SK-N-SH (cell line): Measurements from ENCODE around the gene GGT7. TPM values are rescaled to one million over a fixed set of nuclear protein-coding genes. Genes with fewer than 3 reads are reported as not detected.

ENCODE experiments used
- CTCF ChIA-PET: fragments of 300-600, 350-600 bp; formaldehyde crosslinking; extraction: SDS; loops from one replicate; lab custom pipeline; 2021; lab: Yijun Ruan, JAX
- POLR2A ChIA-PET: fragments of 350-600 bp; sonication (Branson Sonifier 250); formaldehyde crosslinking; extraction: SDS; loops from one replicate; lab custom pipeline; 2020; ENCODE audit warnings: antibody characterized with exemption, inconsistent platforms; lab: Yijun Ruan, JAX
- DNase-seq: peaks from one replicate; pipeline ENCODE4 v3.0.0; 2012
- H2AFZ ChIP-seq: fragments of 200-600 bp; sonication (generic); 2 replicates; pipeline ENCODE4 v1.8.1; 2016; ENCODE audit warnings: antibody characterized with exemption, mild to moderate bottlenecking, low read depth
- H3F3A ChIP-seq: fragments of 200-600 bp; sonication (generic); replicated peaks from 2 replicates; pipeline ENCODE3; 2016; ENCODE audit warnings: antibody characterized with exemption, mild to moderate bottlenecking; ENCODE audit not compliant: insufficient read depth
- H3K27ac ChIP-seq, 2 experiments: fragments of 200-500 bp in 1 of 2; fragments of 200-600 bp in 1 of 2; sonication (Bioruptor generic) in 1 of 2; sonication (generic), shearing (Covaris generic) in 1 of 2; 2 replicates each; pipeline versions ENCODE4 v1.5.1 to v1.6.1; 2014 to 2016; ENCODE audit warnings: low read depth in 2 of 2, inconsistent platforms in 1 of 2, low read length in 1 of 2, mild to moderate bottlenecking in 1 of 2, mixed read lengths in 1 of 2
- H3K27me3 ChIP-seq: fragments of 200-600 bp; sonication (generic), shearing (Covaris generic); 2 replicates; pipeline ENCODE4 v1.6.1; 2016; ENCODE audit warnings: mixed run types; ENCODE audit not compliant: insufficient read depth
- H3K36me3 ChIP-seq, 2 experiments: fragments of 200-500 bp in 1 of 2; fragments of 200-600 bp in 1 of 2; sonication (Bioruptor generic) in 1 of 2; sonication (generic) in 1 of 2; replicated peaks in 1 of 2; 2 replicates each; pipeline versions ENCODE3 to v1.5.1; 2014 to 2016; ENCODE audit warnings: low read length in 1 of 2, mild to moderate bottlenecking in 1 of 2; ENCODE audit not compliant: insufficient read depth in 2 of 2, control insufficient read depth in 1 of 2
- H3K4me1 ChIP-seq, 2 experiments: fragments of 200-500 bp in 1 of 2; fragments of 200-600 bp in 1 of 2; sonication (Bioruptor generic) in 1 of 2; sonication (generic), shearing (Covaris generic) in 1 of 2; 2 replicates each; pipeline versions ENCODE4 v1.5.1 to v1.6.1; 2014 to 2016; ENCODE audit warnings: low read depth in 1 of 2, low read length in 1 of 2, mixed run types in 1 of 2; ENCODE audit not compliant: insufficient read depth in 2 of 2, control insufficient read depth in 1 of 2
- H3K4me2 ChIP-seq: fragments of 200-600 bp; sonication (generic), shearing (Covaris generic); 2 replicates; pipeline ENCODE4 v1.6.1; 2017; ENCODE audit warnings: mixed run types
- H3K4me3 ChIP-seq, 2 experiments: fragments of 200-500 bp in 1 of 2; fragments of 200-600 bp in 1 of 2; sonication (Bioruptor generic) in 1 of 2; sonication (generic), shearing (Covaris generic) in 1 of 2; 2 replicates each; pipeline versions ENCODE4 v1.5.1 to v1.8.1; 2014 to 2016; ENCODE audit warnings: low read depth in 2 of 2, inconsistent platforms in 1 of 2, low read length in 1 of 2, mild to moderate bottlenecking in 1 of 2, mixed read lengths in 1 of 2, moderate library complexity in 1 of 2
- H3K79me2 ChIP-seq: fragments of 200-600 bp; sonication (generic); 2 replicates; pipeline ENCODE4 v1.8.1; 2017; ENCODE audit warnings: mild to moderate bottlenecking; ENCODE audit not compliant: insufficient read depth
- H3K9ac ChIP-seq: fragments of 200-600 bp; sonication (generic); 2 replicates; pipeline ENCODE4 v1.6.1; 2017; ENCODE audit warnings: mixed run types
- H3K9me2 ChIP-seq: fragments of 200-600 bp; sonication (generic); 2 replicates; pipeline ENCODE4 v1.6.1; 2017; ENCODE audit warnings: mixed run types
- H3K9me3 ChIP-seq: fragments of 200-600 bp; sonication (generic); 2 replicates; pipeline ENCODE4 v1.6.1; 2017; ENCODE audit warnings: mixed run types, mild to moderate bottlenecking, moderate library complexity
- H4K20me1 ChIP-seq: fragments of 200-600 bp; sonication (generic); 2 replicates; pipeline ENCODE4 v1.6.1; 2017; ENCODE audit warnings: mild to moderate bottlenecking, mixed run types; ENCODE audit not compliant: insufficient read depth
- CHD2 ChIP-seq: fragments of 150-350 bp; IDR thresholded peaks from 2 replicates; pipeline ENCODE4 v1.6.1; 2018; ENCODE audit warnings: low read length; ENCODE audit not compliant: partially characterized antibody
- CTCF ChIP-seq: fragments of 200-600 bp; sonication (generic); IDR thresholded peaks from 2 replicates; pipeline ENCODE4 v1.6.1; 2017; ENCODE audit warnings: antibody characterized with exemption, mild to moderate bottlenecking, moderate library complexity
- ELF1 ChIP-seq: IDR thresholded peaks from 2 replicates; pipeline ENCODE4 v1.4.0; 2012
- FOXJ3 ChIP-seq: sonication (generic); formaldehyde crosslinking; IDR thresholded peaks from 2 replicates; pipeline ENCODE4 v1.5.1; 2020; ENCODE audit warnings: mild to moderate bottlenecking, missing genetic modification reagents
- GABPA ChIP-seq: IDR thresholded peaks from 2 replicates; pipeline ENCODE4 v1.4.0; 2012; ENCODE audit warnings: low read depth, mild to moderate bottlenecking
- GATA2 ChIP-seq: sonication (generic); formaldehyde crosslinking; IDR thresholded peaks from 2 replicates; pipeline ENCODE4 v1.5.0; 2020; ENCODE audit warnings: mild to moderate bottlenecking, missing genetic modification reagents
- IRF3 ChIP-seq: fragments of 150-350 bp; IDR thresholded peaks from 2 replicates; pipeline ENCODE4 v1.6.1; 2016; ENCODE audit warnings: mild to moderate bottlenecking, low read depth, low read length
- JUND ChIP-seq: IDR thresholded peaks from 2 replicates; pipeline ENCODE4 v1.4.0; 2012
- MAX ChIP-seq: IDR thresholded peaks from 2 replicates; pipeline ENCODE4 v1.4.0; 2012; ENCODE audit warnings: low read depth
- MEF2A ChIP-seq: IDR thresholded peaks from 2 replicates; pipeline ENCODE4 v1.4.0; 2012; ENCODE audit warnings: low read depth, borderline replicate concordance
- MXI1 ChIP-seq: IDR thresholded peaks from 2 replicates; pipeline ENCODE4 v1.6.1; 2012; ENCODE audit warnings: mild to moderate bottlenecking, low read depth, low read length, improper control_type of control experiment
- NFIC ChIP-seq: IDR thresholded peaks from 2 replicates; pipeline ENCODE4 v1.4.0; 2012; ENCODE audit warnings: borderline replicate concordance
- NRF1 ChIP-seq: IDR thresholded peaks from 2 replicates; pipeline ENCODE4 v1.6.1; 2012; ENCODE audit warnings: low read depth, mild to moderate bottlenecking, low read length
- POLR2AphosphoS5 ChIP-seq: IDR thresholded peaks from 2 replicates; pipeline ENCODE4 v1.6.1; 2012; ENCODE audit warnings: low read depth, low read length
- RAD21 ChIP-seq: IDR thresholded peaks from 2 replicates; pipeline ENCODE4 v1.6.1; 2012; ENCODE audit warnings: mild to moderate bottlenecking, low read length
- RFX5 ChIP-seq: IDR thresholded peaks from 2 replicates; pipeline ENCODE4 v1.6.1; 2012; ENCODE audit warnings: mild to moderate bottlenecking, improper control_type of control experiment, low read length
- RXRA ChIP-seq: IDR thresholded peaks from 2 replicates; pipeline ENCODE4 v1.4.0; 2012; ENCODE audit warnings: low read depth, mild to moderate bottlenecking, borderline replicate concordance
- SIN3A ChIP-seq: IDR thresholded peaks from 2 replicates; pipeline ENCODE4 v1.6.1; 2012; ENCODE audit warnings: low read depth, mild to moderate bottlenecking, low read length, moderate library complexity, borderline replicate concordance
- TAF1 ChIP-seq: IDR thresholded peaks from 2 replicates; pipeline ENCODE4 v1.6.1; 2012; ENCODE audit warnings: low read depth, mild to moderate bottlenecking, low read length, moderate library complexity, borderline replicate concordance
- TEAD4 ChIP-seq: IDR thresholded peaks from 2 replicates; pipeline ENCODE4 v1.4.0; 2012; ENCODE audit warnings: mild to moderate bottlenecking, borderline replicate concordance; ENCODE audit not compliant: insufficient read depth
- USF1 ChIP-seq: IDR thresholded peaks from 2 replicates; pipeline ENCODE4 v1.4.0; 2012; ENCODE audit warnings: low read depth, borderline replicate concordance
- ZBTB33 ChIP-seq: IDR thresholded peaks from 2 replicates; pipeline ENCODE4 v1.4.0; 2012; ENCODE audit warnings: low read depth, borderline replicate concordance
- WGBS: methylation state at CpG from one replicate; pipeline ENCODE4 v1.1.6; 2017; ENCODE audit warnings: low lambda C conversion rate; 5-methylcytosine and 5-hydroxymethylcytosine counted together
- polyA plus RNA-seq, 3 experiments: library from polyadenylated mRNA; depleted of rRNA; stranded (reverse); fragments of >200 nt; gene quantifications; 2 replicates each; pipeline ENCODE4 v1.2.3, GENCODE V29; 2012

GGT7 gene
- polyA plus RNA-seq, 1 of the 3 experiments (the other 2 are of a cell fraction): 22.5 TPM

- Histone ChIP-seq H4K20me1 (no peaks in the 10 kb centered on the region), H3K4me1 (peaks cover 4 to 7% of the 10 kb centered on the region in 2 experiments; a peak in 3 of 4 replicates), H2AFZ (no peak overlapping the region), H3F3A (no peaks in the 10 kb centered on the region), H3K36me3 (no peaks in the 10 kb centered on the region), H3K27ac (no peak overlapping the region), H3K27me3 (no peaks in the 10 kb centered on the region)
- 20% methylated on average over 1 of the region's 1 CpG for WGBS
- ChIA-PET POLR2A (no interaction called here), CTCF (interaction anchor here (0.8 to 2.1 kb wide), 2 partner anchors 15 to 61 kb away, joined by 3 to 5 read pairs; no protein-coding TSS in a partner anchor)
- TF ChIP-seq TAF1 (no peak), MAX (no peak), MXI1 (no peak), RXRA (no peak), RAD21 (no peak), JUND (no peak), MEF2A (no peak), GABPA (no peak), SIN3A (no peak), IRF3 (no peak)
- TF ChIP-seq, all 33 proteins: peak for 0
- DNase-seq: no peak
- Histone ChIP-seq H3K9me2 (no peaks in the 10 kb centered on the region), H3K79me2 (no peaks in the 10 kb centered on the region), H3K9ac (no peak overlapping the region), H3K4me3 (no peak overlapping the region), H3K4me2 (no peak overlapping the region), H3K9me3 (no peaks in the 10 kb centered on the region)
Measured at GRCh38 chr20:34894723-34895122, 22.1 kb upstream of the GGT7 start.

- H3K27me3 ChIP-seq: no peaks in the 10 kb centered on the region
- no peak overlapping the region for H2AFZ ChIP-seq
- CTCF ChIA-PET: interaction anchor here (0.9 to 1.6 kb wide), 2 partner anchors 9 to 16 kb away, joined by 3 to 4 read pairs; partner anchors contain the start of gene ACSS2
- H3K4me3 ChIP-seq: no peak overlapping the region
- H3F3A ChIP-seq: no peaks in the 10 kb centered on the region
- no peak overlapping the region for H3K27ac ChIP-seq
- no peaks in the 10 kb centered on the region for H3K9me3 ChIP-seq
- no peak for TF ChIP-seq CTCF
- no peak for TF ChIP-seq ZBTB33
- TF ChIP-seq TAF1: no peak
- TF ChIP-seq POLR2AphosphoS5: no peak
- TF ChIP-seq CHD2: no peak
- no peak for TF ChIP-seq FOXJ3 (CRISPR knock-in tag)
- no peak for TF ChIP-seq TEAD4
- TF ChIP-seq MEF2A: no peak
- TF ChIP-seq GATA2 (CRISPR knock-in tag): no peak
- TF ChIP-seq NRF1: no peak
- TF ChIP-seq RFX5: no peak
- no peak for TF ChIP-seq USF1
- no peak for TF ChIP-seq NFIC
- no peak for TF ChIP-seq MXI1
- no peak for TF ChIP-seq ELF1
- H3K79me2 ChIP-seq: no peaks in the 10 kb centered on the region
- H3K36me3 ChIP-seq: no peaks in the 10 kb centered on the region
- no peaks in the 10 kb centered on the region for H3K9me2 ChIP-seq
- H3K4me2 ChIP-seq: no peak overlapping the region
- no peak overlapping the region for H3K9ac ChIP-seq
- POLR2A ChIA-PET: interaction anchor here (0.8 to 0.9 kb wide), 2 partner anchors 8 to 63 kb away, joined by 3 to 5 read pairs; partner anchors contain the start of genes GSS and MYH7B
- no peaks in the 10 kb centered on the region for H4K20me1 ChIP-seq
- DNase-seq: no peak
- WGBS: 92% methylated on average over 2 of the region's 2 CpGs
- H3K4me1 ChIP-seq: peaks cover 4 to 7% of the 10 kb centered on the region in 2 experiments; a peak in 3 of 4 replicates
Measured at GRCh38 chr20:34892671-34893070, 20.0 kb upstream of the GGT7 start.
